GM12878 (cell line): Measurements from ENCODE around the gene SOWAHB. TPM values are rescaled to one million over a fixed set of nuclear protein-coding genes. Genes with fewer than 3 reads are reported as not detected.
A peak's percentile ranks its signal among the peaks of the same experiment; 100 is the strongest.

Source experiments
- ATAC-seq: fragments of 200-7000 bp; cut with Tn5 transposase; 3 replicates; pipeline ENCODE4 v1.9.1; 2020; ENCODE audit warnings: mild to moderate bottlenecking, moderate library complexity
- BruUV-seq: library from RNA; stranded (reverse); fragments of 400-500 nt; replicated peaks from 2 replicates; lab custom pipeline; 2021; lab: Mats Ljungman, UMichigan
- CTCF ChIA-PET: fragments of 300-600 bp; sonication (Branson Sonifier 250); formaldehyde crosslinking; extraction: SDS; loops from one replicate; lab custom pipeline; 2021; ENCODE audit warnings: inconsistent platforms; lab: Yijun Ruan, JAX
- POLR2A ChIA-PET: fragments of 350-600 bp; formaldehyde crosslinking; extraction: SDS; loops from one replicate; lab custom pipeline; 2021; ENCODE audit warnings: inconsistent platforms; lab: Charles Lee
- RAD21 ChIA-PET: fragments of 300-600 bp; sonication (Branson Sonifier 250); formaldehyde crosslinking; loops from one replicate; lab custom pipeline; 2023; ENCODE audit warnings: antibody characterized with exemption; ENCODE audit not compliant: unreplicated experiment; lab: Charles Lee
- SMC1A ChIA-PET: fragments of 300-600 bp; sonication (Branson Sonifier 250); formaldehyde crosslinking; loops from one replicate; lab custom pipeline; 2023; ENCODE audit not compliant: unreplicated experiment, uncharacterized antibody; lab: Charles Lee
- DNase-seq: peaks from one replicate; pipeline ENCODE4 v3.0.0-alpha.2; 2011; ENCODE audit warnings: low read depth, low spot score
- FAIRE-seq: peaks from 3 replicates; lab custom pipeline; 2011; peaks lifted over from hg19 to GRCh38; lab: Jason Lieb, UNC
- H2AFZ ChIP-seq: 2 replicates; pipeline ENCODE4 v1.6.0; 2011; ENCODE audit warnings: low read depth, low read length, control low read depth; ENCODE audit not compliant: control insufficient read depth
- H3K27ac ChIP-seq: 2 replicates; pipeline ENCODE4 v1.5.1; 2011; ENCODE audit warnings: control low read depth; ENCODE audit not compliant: control insufficient read depth, insufficient read depth
- H3K27me3 ChIP-seq, 2 experiments: replicated peaks in 1 of 2; 2 replicates each; pipeline versions ENCODE4 v1.6.0 to v1.6.1; 2011; ENCODE audit warnings: low read length in 1 of 2; ENCODE audit not compliant: control insufficient read depth in 2 of 2, insufficient read depth in 2 of 2
- H3K36me3 ChIP-seq, 2 experiments: 2 replicates each; pipeline ENCODE4 v1.5.1; 2011; ENCODE audit warnings: low read length in 1 of 2; ENCODE audit not compliant: control insufficient read depth in 2 of 2, insufficient read depth in 2 of 2
- H3K4me1 ChIP-seq: 2 replicates; pipeline ENCODE4 v1.6.1; 2011; ENCODE audit warnings: mild to moderate bottlenecking, low read length, moderate library complexity, mixed read lengths; ENCODE audit not compliant: control insufficient read depth, insufficient read depth
- H3K4me2 ChIP-seq: 2 replicates; pipeline ENCODE4 v1.6.0; 2011; ENCODE audit warnings: control low read depth; ENCODE audit not compliant: control insufficient read depth, insufficient read depth
- H3K4me3 ChIP-seq: fragments of 200-600 bp; sonication (generic); 2 replicates; pipeline ENCODE4 v1.5.1; 2016
- H3K79me2 ChIP-seq: 2 replicates; pipeline ENCODE4 v1.6.0; 2011; ENCODE audit warnings: low read length; ENCODE audit not compliant: control insufficient read depth, insufficient read depth
- H3K9ac ChIP-seq: 2 replicates; pipeline ENCODE4 v1.8.0; 2011; ENCODE audit warnings: low read length, control low read depth, mixed read lengths; ENCODE audit not compliant: control insufficient read depth, insufficient read depth
- H3K9me3 ChIP-seq: replicated peaks from 3 replicates; pipeline ENCODE4 v1.5.1; 2011; ENCODE audit warnings: mild to moderate bottlenecking, low read length; ENCODE audit not compliant: control insufficient read depth, insufficient read depth
- H4K20me1 ChIP-seq: 2 replicates; pipeline ENCODE4 v1.6.0; 2011; ENCODE audit not compliant: control insufficient read depth, insufficient read depth
- BCL11A ChIP-seq: IDR thresholded peaks from 2 replicates; pipeline ENCODE4 v1.6.1; 2011; ENCODE audit warnings: low read depth, low read length
- BHLHE40 ChIP-seq, 2 experiments: fragments of 450-650 bp in 1 of 2; IDR thresholded peaks; 2 replicates each; pipeline ENCODE4 v1.6.1; 2011 to 2017; ENCODE audit warnings: low read depth in 2 of 2, borderline replicate concordance in 1 of 2, improper control_type of control experiment in 1 of 2, low read length in 1 of 2, mild to moderate bottlenecking in 1 of 2
- CEBPZ ChIP-seq: fragments of 150-350 bp; IDR thresholded peaks from 2 replicates; pipeline ENCODE4 v1.6.1; 2016; ENCODE audit warnings: low read depth, low read length
- EGR1 ChIP-seq, 2 experiments: IDR thresholded peaks; 1 replicate in 1 of 2; 2 replicates in 1 of 2; pipeline ENCODE4 v1.6.1; 2011 to 2012; ENCODE audit warnings: low read depth in 2 of 2, low read length in 2 of 2, borderline replicate concordance in 1 of 2, mild to moderate bottlenecking in 1 of 2, moderate library complexity in 1 of 2
- NR2C2 ChIP-seq: IDR thresholded peaks from 2 replicates; pipeline ENCODE4 v1.6.1; 2011; ENCODE audit warnings: borderline replicate concordance, low read depth; ENCODE audit not compliant: control insufficient read depth, insufficient read length
- PBX3 ChIP-seq: IDR thresholded peaks from 2 replicates; pipeline ENCODE4 v1.6.1; 2011; ENCODE audit warnings: mild to moderate bottlenecking, low read depth, low read length, moderate library complexity; ENCODE audit not compliant: insufficient replicate concordance
- RCOR1 ChIP-seq: conservative IDR thresholded peaks from 2 replicates; pipeline ENCODE4 v1.6.1; 2012; ENCODE audit warnings: low read depth, low read length, improper control_type of control experiment
- SKIL ChIP-seq: fragments of 450-650 bp; IDR thresholded peaks from 2 replicates; pipeline ENCODE4 v1.6.1; 2017; ENCODE audit warnings: mild to moderate bottlenecking, low read depth, inconsistent platforms; ENCODE audit not compliant: poor library complexity, severe bottlenecking
- STAT1 ChIP-seq: fragments of 450-650 bp; conservative IDR thresholded peaks from 2 replicates; pipeline ENCODE4 v1.6.1; 2014; ENCODE audit warnings: antibody characterized with exemption, mild to moderate bottlenecking
- ZNF687 ChIP-seq: fragments of 450-650 bp; IDR thresholded peaks from 2 replicates; pipeline ENCODE4 v1.6.1; 2017; ENCODE audit warnings: mild to moderate bottlenecking, moderate library complexity
- WGBS: methylation state at CpG from one replicate; pipeline ENCODE4 v1.1.6; 2016; ENCODE audit warnings: low lambda C conversion rate; ENCODE audit not compliant: insufficient replicate concordance, insufficient coverage; ENCODE audit errors: missing lambda C conversion rate; 5-methylcytosine and 5-hydroxymethylcytosine counted together
- in situ Hi-C: fragments of 300-500 bp; cut with MboI; formaldehyde crosslinking; loops from 9 replicates; pipeline ENCODE4 v1.14.3; 2018; ENCODE audit warnings: mixed read lengths
- intact Hi-C: fragments of 100-400 bp; cut with micrococcal nuclease; formaldehyde crosslinking; loops from one replicate; pipeline ENCODE4 v1.14.2; 2022; ENCODE audit not compliant: unreplicated experiment
- polyA plus RNA-seq, 11 experiments: library from polyadenylated mRNA; depleted of rRNA in 4 of 11; unstranded in 6 of 11; stranded (reverse) in 5 of 11; fragments of >200 nt; fragmentation: Nextera tagmentation in 4 of 11; fragmentation: Illumina TruSeq in 1 of 11; extraction: Ambion mirVana in 4 of 11; extraction: Trizol in 1 of 11; gene quantifications; 1 replicate in 1 of 11; 2 replicates in 10 of 11; pipeline versions ENCODE4 v1.2.1 to v1.2.3, GENCODE V29; 2011 to 2016; ENCODE audit warnings: inconsistent platforms in 2 of 11, missing spikeins in 2 of 11, low read depth in 1 of 11
- total RNA-seq, 4 experiments: library from RNA; depleted of rRNA in 3 of 4; stranded (reverse); fragments of >200 nt in 3 of 4; fragmentation: Illumina TruSeq in 1 of 4; extraction: Trizol in 1 of 4; gene quantifications; 2 replicates each; pipeline versions ENCODE4 v1.2.1 to v1.2.3, GENCODE V29; 2013 to 2021

SOWAHB gene
- total and polyA plus RNA-seq, 10 of the 15 experiments (the other 5 are each of a cell fraction or from before 2014, with no cell fraction given) = 0.01 to 0.13 (median 0.05) TPM; not detected in 4

GRCh38 chr4:76898949-76899645, 1.2 kb upstream of the SOWAHB start:
- 48% methylated on average over 4 of the region's 4 CpGs for WGBS
- FAIRE-seq (peak; percentile 68), ATAC-seq (no peak), DNase-seq (no peak)
- no TSS peak for BruUV-seq
- ChIA-PET CTCF (interaction anchor here (0.6 kb wide), 1 partner anchor 1533 kb away, joined by 3 read pairs; no protein-coding TSS in a partner anchor), RAD21 (no interaction called here), SMC1A (no interaction called here), POLR2A (interaction anchor here (0.8 kb wide), 1 partner anchor 19 kb away, joined by 3 read pairs; no protein-coding TSS in a partner anchor)
- intact Hi-C loops = no loop called here
- H3K4me2 ChIP-seq = 0 out of 2 replicates have a peak overlapping the region, but pooled peaks have one; percentile 92
- H4K20me1 ChIP-seq = no peaks in the 10 kb centered on the region
- no peaks in the 10 kb centered on the region for H3K4me1 ChIP-seq
- no peaks in the 10 kb centered on the region for H3K79me2 ChIP-seq
- H3K27me3 ChIP-seq = peaks cover 11 to 12% of the 10 kb centered on the region in 2 experiments
- no peak overlapping the region for H3K27ac ChIP-seq
- no peaks in the 10 kb centered on the region; the same call in 2 of the 3 replicates for H3K9me3 ChIP-seq
- H3K36me3 ChIP-seq = no peaks in the 10 kb centered on the region
- in situ Hi-C loops = no loop called here
- H3K9ac ChIP-seq = no peak overlapping the region
- H2AFZ ChIP-seq = no peak overlapping the region
- no peak overlapping the region for H3K4me3 ChIP-seq
- TF ChIP-seq SKIL (no peak), NR2C2 (no peak), CEBPZ (no peak), ZNF687 (no peak), EGR1 (IDR thresholded peaks at IDR 0.05; ENCODE audit: borderline replicate concordance in 1 of 2, low read depth in 2 of 2, low read length in 2 of 2) (no peak), RCOR1 (no peak), STAT1 (no peak), PBX3 (no peak), BCL11A (no peak), BHLHE40 (IDR thresholded peaks at IDR 0.05; ENCODE audit: borderline replicate concordance in 1 of 2, low read depth in 2 of 2, low read length in 1 of 2) (no peak)
